ENCODE measurements around the gene UBTD2.
A peak's percentile ranks its signal among the peaks of the same experiment; 100 is the strongest.
"Not testable (repeated sequence)": the region's sequence is repeated elsewhere in the genome, so short reads cannot be mapped to it uniquely, and the experiment has no call there.

The UBTD2 gene

DNA sequence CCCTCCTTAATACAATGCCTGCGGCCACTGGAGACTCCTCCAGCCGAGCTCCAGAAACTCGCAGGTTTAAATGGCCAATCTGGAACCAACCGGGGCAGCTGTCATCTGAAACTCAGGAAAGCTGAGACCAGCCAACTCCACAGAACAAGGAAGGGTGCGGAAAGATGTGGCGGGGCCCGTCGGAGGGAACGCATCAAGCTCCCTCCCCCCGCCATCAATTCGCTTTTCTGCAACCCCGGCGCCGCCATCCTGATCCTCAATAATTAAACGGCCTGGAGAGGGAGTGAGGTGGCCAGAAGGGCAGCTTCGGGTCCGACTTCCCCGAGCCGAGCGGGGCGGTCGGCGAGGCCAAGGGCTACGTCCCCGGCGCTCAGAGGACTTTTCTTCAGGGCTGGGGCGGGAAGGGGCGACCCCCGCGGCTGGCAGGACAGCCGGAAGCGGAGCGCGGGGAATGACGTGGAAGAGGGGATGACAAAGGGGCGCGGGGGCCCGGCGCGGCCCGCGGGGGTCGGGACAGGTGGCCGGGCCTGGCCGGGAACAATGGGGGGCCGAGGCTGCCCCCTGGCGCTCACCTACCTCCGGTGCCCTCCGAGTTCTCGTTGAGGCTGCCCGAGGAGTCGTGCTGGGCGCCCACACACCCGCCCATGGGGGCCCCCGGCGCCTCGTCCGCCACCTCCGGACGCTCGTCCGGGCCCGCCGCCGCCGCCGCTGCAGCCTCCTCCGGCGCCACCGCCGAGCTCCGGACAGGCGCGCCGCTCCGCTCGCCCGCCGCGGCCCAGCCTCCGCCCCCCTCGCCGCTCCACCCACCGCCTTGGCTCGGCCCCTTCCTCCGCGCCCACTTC, at the start of gene UBTD2:
UBTD2 (minus strand) TSS at position 745 of the 842 bp plus-strand sequence; CDS start at position 646, 99 bp downstream.
- Mint-ChIP-seq H3K36me3 (no peaks in the 10 kb centered on the region), H3K4me1 (peaks cover 7% of the 10 kb centered on the region), H3K27me3 (no peaks in the 10 kb centered on the region), H3K9me3 (no peaks in the 10 kb centered on the region), H3K27ac (peak within 1 kb of the TSS; percentile 65), H3K4me3 (peak within 1 kb of the TSS; percentile 87)
- ATAC-seq (ENCODE audit: low read depth) (peak; percentile 83), DNase-seq (ENCODE audit: low spot score in 2 of 2) (peak in 1 of 2 donors; percentile 75)

DNA sequence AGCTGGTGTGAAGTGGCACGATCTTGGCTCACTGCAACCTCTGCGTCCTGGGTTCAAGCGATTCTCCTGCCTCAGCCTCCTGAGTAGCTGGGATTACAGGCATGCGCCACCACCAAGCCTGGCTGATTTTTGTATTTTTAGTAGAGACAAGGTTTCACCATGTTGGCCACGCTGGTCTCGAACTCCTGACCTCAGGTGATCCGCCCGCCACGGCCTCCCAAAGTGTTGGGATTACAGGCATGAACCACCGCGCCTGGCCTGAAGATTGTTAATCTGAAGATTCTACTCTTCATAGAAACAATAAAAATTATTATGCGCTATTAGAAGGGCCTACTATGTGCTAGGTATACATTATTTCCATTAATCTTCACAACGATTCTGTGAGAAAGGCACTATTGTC, 43.3 kb upstream of the UBTD2 start:
- not testable (repeated sequence) for H3K4me1 Mint-ChIP-seq; ATAC-seq (ENCODE audit: low read depth); H3K27ac Mint-ChIP-seq; H3K4me3 Mint-ChIP-seq; H3K9me3 Mint-ChIP-seq; H3K36me3 Mint-ChIP-seq; H3K27me3 Mint-ChIP-seq; DNase-seq (ENCODE audit: low spot score in 2 of 2)

GRCh38 chr5:172325452-172325851, 41.9 kb upstream of the UBTD2 start:
- Mint-ChIP-seq H3K4me3 (no peak overlapping the region), H3K4me1 (peaks cover 13% of the 10 kb centered on the region), H3K9me3 (no peaks in the 10 kb centered on the region), H3K27me3 (no peaks in the 10 kb centered on the region), H3K27ac (no peak overlapping the region), H3K36me3 (no peaks in the 10 kb centered on the region)
- DNase-seq (ENCODE audit: low spot score in 2 of 2): no peak
- ATAC-seq (ENCODE audit: low read depth): no peak

DNA sequence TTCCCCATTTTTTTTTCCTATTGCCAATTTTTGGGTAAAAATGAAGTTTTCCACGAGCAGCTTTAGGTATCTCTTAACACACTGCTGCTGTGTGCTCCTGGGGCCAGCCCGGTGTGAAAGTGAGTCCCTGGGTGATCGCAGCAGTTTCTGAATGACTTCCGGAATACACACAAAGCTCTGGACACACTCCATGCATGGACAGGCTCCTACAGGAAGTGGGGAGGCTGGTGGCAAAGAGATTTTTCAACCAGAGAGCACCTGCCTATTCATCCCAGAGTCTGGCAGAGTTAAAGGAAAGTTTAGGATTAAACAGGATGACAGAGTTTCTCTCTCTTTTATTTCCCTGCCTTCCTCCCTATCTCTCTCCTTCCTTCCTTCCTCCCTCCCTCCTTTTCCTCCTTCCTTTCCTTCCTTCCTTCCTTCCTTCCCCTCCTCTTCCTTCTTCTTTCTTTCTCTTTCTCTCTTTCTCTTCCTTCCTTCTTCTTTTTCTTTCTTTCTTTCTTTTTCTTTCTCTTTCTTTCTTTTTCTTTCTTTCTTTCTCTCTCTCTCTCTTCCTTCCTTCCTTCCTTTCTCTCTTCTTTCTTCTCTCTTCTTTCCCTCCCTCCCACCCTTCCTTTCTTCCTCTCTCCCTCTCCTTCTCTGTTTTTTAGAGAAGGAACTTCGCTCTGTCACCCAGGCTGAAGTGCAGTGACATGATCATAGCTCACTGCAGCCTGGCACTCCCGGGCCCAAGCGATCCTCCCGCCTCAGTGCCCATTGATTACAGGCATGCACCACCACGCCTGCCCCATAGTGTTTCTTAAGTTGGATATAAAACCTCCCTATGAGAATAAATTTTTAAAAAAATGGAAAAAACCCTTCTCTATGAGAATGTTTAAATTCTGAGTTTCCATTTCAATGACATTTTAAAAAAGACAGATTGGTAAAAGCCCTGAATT, 38.7 kb upstream of the UBTD2 start:
- H3K4me1 Mint-ChIP-seq: peaks cover 16% of the 10 kb centered on the region
- no peak overlapping the region for H3K4me3 Mint-ChIP-seq
- H3K27me3 Mint-ChIP-seq: no peaks in the 10 kb centered on the region
- ATAC-seq (ENCODE audit: low read depth) (peak; percentile 44), DNase-seq (ENCODE audit: low spot score in 2 of 2) (no peak)
- H3K27ac Mint-ChIP-seq: peak overlapping the region; percentile 36
- no peaks in the 10 kb centered on the region for H3K9me3 Mint-ChIP-seq
- no peaks in the 10 kb centered on the region for H3K36me3 Mint-ChIP-seq

- no peaks in the 10 kb centered on the region for H3K9me3 Mint-ChIP-seq
- no peaks in the 10 kb centered on the region for H3K36me3 Mint-ChIP-seq
- peak; percentile 6 for ATAC-seq (ENCODE audit: low read depth)
Measured at GRCh38 chr5:172321593-172321992, 38.0 kb upstream of the UBTD2 start.

DNA sequence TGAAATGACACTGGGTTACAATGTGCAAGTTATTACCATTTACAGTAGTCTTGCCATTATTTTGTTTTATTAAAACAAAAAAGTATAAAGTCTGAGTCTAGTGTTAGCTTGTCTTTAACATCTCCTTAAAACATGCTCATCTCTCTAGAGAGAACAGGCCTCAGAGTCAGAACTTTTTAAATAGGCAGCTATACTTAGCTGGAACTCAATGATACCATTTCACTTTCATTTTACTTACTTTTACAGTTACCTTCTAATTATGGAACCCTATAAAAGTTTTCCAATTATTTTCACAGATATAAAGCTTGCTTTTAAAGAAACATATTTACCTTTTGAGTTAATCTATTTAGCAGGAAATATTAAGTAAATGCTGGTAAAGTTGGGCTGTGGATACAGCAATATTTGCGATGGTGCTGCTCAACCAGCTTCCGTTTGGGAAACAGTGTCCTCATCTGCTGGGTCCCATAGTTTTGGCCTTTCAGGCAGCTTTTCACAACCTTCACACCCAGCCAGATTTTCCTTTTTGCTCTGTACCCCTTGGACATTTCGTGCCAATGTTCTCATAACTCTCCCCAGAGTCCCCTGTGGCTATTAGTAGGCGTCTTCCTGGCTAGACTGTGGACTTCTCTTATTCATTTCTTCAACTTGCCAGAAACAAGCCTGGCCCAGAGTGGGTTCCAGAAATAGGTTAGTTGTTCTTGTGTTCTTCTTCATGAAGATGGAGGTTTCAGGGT, 36.3 kb upstream of the UBTD2 start:
- H3K4me3 Mint-ChIP-seq: peak overlapping the region; percentile 21
- no peak overlapping the region for H3K27ac Mint-ChIP-seq
- ATAC-seq (ENCODE audit: low read depth): no peak

More at GRCh38 chr5:172321593-172321992, 38.0 kb upstream of the UBTD2 start:
- no peak for DNase-seq (ENCODE audit: low spot score in 2 of 2)
- Mint-ChIP-seq H3K27me3 (no peaks in the 10 kb centered on the region), H3K27ac (peak overlapping the region; percentile 36), H3K4me1 (peaks cover 16% of the 10 kb centered on the region), H3K4me3 (no peak overlapping the region)

GRCh38 chr5:172315587-172316493, 32.3 kb upstream of the UBTD2 start:
- no peaks in the 10 kb centered on the region for H3K36me3 Mint-ChIP-seq
- DNase-seq (ENCODE audit: low spot score in 2 of 2) (no peak), ATAC-seq (ENCODE audit: low read depth) (no peak)
- no peak overlapping the region for H3K4me3 Mint-ChIP-seq
- H3K9me3 Mint-ChIP-seq: no peaks in the 10 kb centered on the region
- H3K27me3 Mint-ChIP-seq: peaks cover 5% of the 10 kb centered on the region
- peaks cover 7% of the 10 kb centered on the region for H3K4me1 Mint-ChIP-seq
- no peak overlapping the region for H3K27ac Mint-ChIP-seq

More for the DNA sequence above, 36.3 kb upstream of the UBTD2 start:
- DNase-seq (ENCODE audit: low spot score in 2 of 2): no peak
- H3K4me1 Mint-ChIP-seq: peaks cover 20% of the 10 kb centered on the region
- H3K27me3 Mint-ChIP-seq: peaks cover 2% of the 10 kb centered on the region
- H3K9me3 Mint-ChIP-seq: no peaks in the 10 kb centered on the region
- H3K36me3 Mint-ChIP-seq: no peaks in the 10 kb centered on the region

- Mint-ChIP-seq H3K9me3 (no peaks in the 10 kb centered on the region), H3K27ac (no peak overlapping the region), H3K4me1 (peaks cover 3% of the 10 kb centered on the region), H3K4me3 (no peak overlapping the region), H3K36me3 (no peaks in the 10 kb centered on the region), H3K27me3 (peaks cover 5% of the 10 kb centered on the region)
- no peak for DNase-seq (ENCODE audit: low spot score in 2 of 2)
- ATAC-seq (ENCODE audit: low read depth): no peak
Measured at GRCh38 chr5:172313915-172314314, 30.4 kb upstream of the UBTD2 start.

- Mint-ChIP-seq H3K36me3 (no peaks in the 10 kb centered on the region), H3K4me3 (no peak overlapping the region), H3K27me3 (peaks cover 6% of the 10 kb centered on the region), H3K9me3 (no peaks in the 10 kb centered on the region), H3K27ac (no peak overlapping the region), H3K4me1 (peaks cover 3% of the 10 kb centered on the region)
- ATAC-seq (ENCODE audit: low read depth) (no peak), DNase-seq (ENCODE audit: low spot score in 2 of 2) (no peak)
Measured at GRCh38 chr5:172312286-172312685, 28.7 kb upstream of the UBTD2 start.

- Mint-ChIP-seq H3K4me1 (peaks cover 3% of the 10 kb centered on the region), H3K27ac (no peak overlapping the region), H3K9me3 (no peaks in the 10 kb centered on the region), H3K4me3 (no peak overlapping the region), H3K27me3 (peaks cover 6% of the 10 kb centered on the region), H3K36me3 (no peaks in the 10 kb centered on the region)
- ATAC-seq (ENCODE audit: low read depth) (no peak), DNase-seq (ENCODE audit: low spot score in 2 of 2) (no peak)
Measured at GRCh38 chr5:172311605-172312004, 28.0 kb upstream of the UBTD2 start.

- DNase-seq (ENCODE audit: low spot score in 2 of 2) (no peak), ATAC-seq (ENCODE audit: low read depth) (no peak)
- H3K36me3 Mint-ChIP-seq: no peaks in the 10 kb centered on the region
- peaks cover 6% of the 10 kb centered on the region for H3K27me3 Mint-ChIP-seq
- H3K4me3 Mint-ChIP-seq: no peak overlapping the region
- no peak overlapping the region for H3K27ac Mint-ChIP-seq
- peaks cover 3% of the 10 kb centered on the region for H3K4me1 Mint-ChIP-seq
- H3K9me3 Mint-ChIP-seq: no peaks in the 10 kb centered on the region
Measured at GRCh38 chr5:172311026-172311425, 27.5 kb upstream of the UBTD2 start.

GRCh38 chr5:172305380-172305779, 21.8 kb upstream of the UBTD2 start:
- Mint-ChIP-seq H3K4me3 (no peak overlapping the region), H3K27me3 (peaks cover 5% of the 10 kb centered on the region), H3K9me3 (no peaks in the 10 kb centered on the region), H3K27ac (no peak overlapping the region), H3K4me1 (no peaks in the 10 kb centered on the region), H3K36me3 (peaks cover 2% of the 10 kb centered on the region)
- no peak for DNase-seq (ENCODE audit: low spot score in 2 of 2)
- ATAC-seq (ENCODE audit: low read depth): no peak

Measured in memory B cell (primary cell).